ENCODE results near the gene FABP3.

GRCh38 chr1:31327381-31327780 is 45.5 kb downstream of the FABP3 start:
- no peak for TF ChIP-seq CTCF (conservative IDR thresholded peaks at IDR 0.05)
- TF ChIP-seq EZH2 (IDR thresholded peaks at IDR 0.05; ENCODE audit: low read depth), result no peak

Measured in PC-9 (cell line).